Esophagus muscularis mucosa (tissue), 4 donors: ENCODE results near the gene DEPDC1B. TPM values are rescaled to one million over a fixed set of nuclear protein-coding genes. Genes with fewer than 3 reads are reported as not detected.
"Not testable (repeated sequence)": the region's sequence is repeated elsewhere in the genome, so short reads cannot be mapped to it uniquely, and the experiment has no call there.

Source experiments
- DNase-seq: peaks from one replicate; pipeline ENCODE4 v3.0.0-alpha.2; 2017; ENCODE audit errors: extremely low spot score
- H3K27ac ChIP-seq, 4 donors: fragments of 200-600 bp; sonication (generic); replicated peaks in 1 of 4; 1 replicate in 3 of 4; 2 replicates in 1 of 4; pipeline ENCODE4 v1.5.1; 2016 to 2019; ENCODE audit warnings: mild to moderate bottlenecking in 1 of 4
- H3K27me3 ChIP-seq, 4 donors: fragments of 200-600 bp; sonication (generic); one replicate each; pipeline versions ENCODE4 v1.5.1 to v1.6.0; 2016 to 2019
- H3K36me3 ChIP-seq, 4 donors: fragments of 200-600 bp; sonication (generic); one replicate each; pipeline ENCODE4 v1.5.1; 2016 to 2019
- H3K4me1 ChIP-seq, 4 donors: fragments of 200-600 bp; sonication (generic); one replicate each; pipeline ENCODE4 v1.5.1; 2016 to 2019
- H3K4me3 ChIP-seq, 4 donors: fragments of 200-600 bp; sonication (generic); 1 replicate in 2 of 4; 2 replicates in 2 of 4; pipeline ENCODE4 v1.5.1; 2016 to 2019; ENCODE audit warnings: mild to moderate bottlenecking in 4 of 4, moderate library complexity in 1 of 4
- H3K9me3 ChIP-seq, 4 donors: fragments of 200-600 bp; sonication (generic); 1 replicate in 3 of 4; 2 replicates in 1 of 4; pipeline ENCODE4 v1.5.1; 2016 to 2019
- EP300 ChIP-seq: sonication (generic); formaldehyde crosslinking; IDR thresholded peaks from one replicate; pipeline ENCODE4 v1.6.1; 2017; ENCODE audit warnings: antibody characterized with exemption
- POLR2A ChIP-seq: fragments of 450-650 bp; IDR thresholded peaks from one replicate; pipeline ENCODE4 v1.6.1; 2017; ENCODE audit warnings: antibody characterized with exemption, moderate library complexity, mild to moderate bottlenecking, low read depth
- POLR2AphosphoS5 ChIP-seq, 2 donors: sonication (generic); formaldehyde crosslinking; IDR thresholded peaks; one replicate each; pipeline ENCODE4 v1.6.1; 2017; ENCODE audit warnings: antibody characterized with exemption in 2 of 2
- WGBS: methylation state at CpG from one replicate; pipeline ENCODE4 v1.1.5; 2018; 5-methylcytosine and 5-hydroxymethylcytosine counted together
- intact Hi-C: fragments of 100-400 bp; cut with DNase I; formaldehyde crosslinking; loops from one replicate; pipeline ENCODE4 v1.15.1; 2023
- total RNA-seq, 4 donors: library from RNA; depleted of rRNA; stranded (reverse); fragments of >200 nt; gene quantifications; one replicate each; pipeline versions ENCODE4 v1.1.0 to v1.2.1, GENCODE V29; 2016
- TF ChIP-seq, protein P1 (sequence below), 3 experiments: fragments of 200-600 bp in 2 of 3; fragments of 450-650 bp in 1 of 3; sonication (generic) in 2 of 3; IDR thresholded peaks; one replicate each; pipeline ENCODE4 v1.5.1; 2017 to 2019; ENCODE audit warnings: antibody characterized with exemption in 3 of 3, mild to moderate bottlenecking in 2 of 3, moderate library complexity in 1 of 3

DEPDC1B gene
- total RNA-seq, 4 donors from 2014 or later = 0.17 to 0.57 (median 0.42) TPM; not detected in 1

DNA sequence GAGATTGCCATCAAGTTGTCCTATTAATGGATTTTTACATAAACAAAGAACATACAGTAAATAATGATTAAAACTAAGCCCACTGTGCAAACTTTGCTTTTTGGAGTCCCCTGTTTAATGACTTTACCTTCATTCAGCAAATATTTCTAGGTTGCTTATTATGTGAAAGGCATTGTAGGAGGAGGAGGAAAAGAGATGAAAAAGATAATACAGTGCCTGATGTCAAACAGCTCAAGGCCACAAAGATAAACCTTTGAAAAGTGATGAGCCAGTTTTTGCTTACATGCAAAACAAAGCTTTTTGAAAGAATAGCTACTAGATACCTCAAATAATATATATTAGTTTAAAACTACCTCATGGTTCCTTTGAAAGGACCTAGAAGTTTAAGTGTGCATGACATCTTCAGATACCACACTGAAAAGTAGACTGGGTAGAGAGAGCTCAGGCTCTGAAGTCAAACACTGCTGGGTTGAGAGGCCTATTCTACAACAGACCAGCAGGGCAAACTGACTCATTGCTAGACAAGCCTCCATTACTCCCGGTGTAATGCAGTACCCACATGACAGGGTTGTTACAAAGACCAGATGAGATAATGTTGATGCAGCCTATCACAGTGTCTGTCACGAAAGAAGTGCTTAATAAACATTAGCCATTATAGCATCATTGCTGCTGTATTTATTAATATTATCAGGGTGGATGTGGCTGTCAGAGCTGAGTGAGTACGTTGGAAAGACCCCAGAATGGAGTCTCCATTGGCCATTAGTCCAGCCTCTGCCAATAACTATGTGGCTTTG is 11.8 kb downstream of the DEPDC1B start:
- Histone ChIP-seq H3K4me3 (no peak overlapping the region), H3K27ac (no peak overlapping the region), H3K27me3 (no peaks in the 10 kb centered on the region), H3K36me3 (no peaks in the 10 kb centered on the region), H3K9me3 (no peaks in the 10 kb centered on the region), H3K4me1 (no peaks in the 10 kb centered on the region)
- WGBS = 79% methylated on average over 3 of the region's 3 CpGs
- no peak for DNase-seq
- intact Hi-C loops = no loop called here
- no peak for TF ChIP-seq EP300
- no peak for TF ChIP-seq POLR2AphosphoS5 (IDR thresholded peaks at IDR 0.05)
- TF ChIP-seq POLR2A = no peak
- TF ChIP-seq, protein P1, sequence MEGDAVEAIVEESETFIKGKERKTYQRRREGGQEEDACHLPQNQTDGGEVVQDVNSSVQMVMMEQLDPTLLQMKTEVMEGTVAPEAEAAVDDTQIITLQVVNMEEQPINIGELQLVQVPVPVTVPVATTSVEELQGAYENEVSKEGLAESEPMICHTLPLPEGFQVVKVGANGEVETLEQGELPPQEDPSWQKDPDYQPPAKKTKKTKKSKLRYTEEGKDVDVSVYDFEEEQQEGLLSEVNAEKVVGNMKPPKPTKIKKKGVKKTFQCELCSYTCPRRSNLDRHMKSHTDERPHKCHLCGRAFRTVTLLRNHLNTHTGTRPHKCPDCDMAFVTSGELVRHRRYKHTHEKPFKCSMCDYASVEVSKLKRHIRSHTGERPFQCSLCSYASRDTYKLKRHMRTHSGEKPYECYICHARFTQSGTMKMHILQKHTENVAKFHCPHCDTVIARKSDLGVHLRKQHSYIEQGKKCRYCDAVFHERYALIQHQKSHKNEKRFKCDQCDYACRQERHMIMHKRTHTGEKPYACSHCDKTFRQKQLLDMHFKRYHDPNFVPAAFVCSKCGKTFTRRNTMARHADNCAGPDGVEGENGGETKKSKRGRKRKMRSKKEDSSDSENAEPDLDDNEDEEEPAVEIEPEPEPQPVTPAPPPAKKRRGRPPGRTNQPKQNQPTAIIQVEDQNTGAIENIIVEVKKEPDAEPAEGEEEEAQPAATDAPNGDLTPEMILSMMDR (IDR thresholded peaks at IDR 0.05) = no peak

DNA sequence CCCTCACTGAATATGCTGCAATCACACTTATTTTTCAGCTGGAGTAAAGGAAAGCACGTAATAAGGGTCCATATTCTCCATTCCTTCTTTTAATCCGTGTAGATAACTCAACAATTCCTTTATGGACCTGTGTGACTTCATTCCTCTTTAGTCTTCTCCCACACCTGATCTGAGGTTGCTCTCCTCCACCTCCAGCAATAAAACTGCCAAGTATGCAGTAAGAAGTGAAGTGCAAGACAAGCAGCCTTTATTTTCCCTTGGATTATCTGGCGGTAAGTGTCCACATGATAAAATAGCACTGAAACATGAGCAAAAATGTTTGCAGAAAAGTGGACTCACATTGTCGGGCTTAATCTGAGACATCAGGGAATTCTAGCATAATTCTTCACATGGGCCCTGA is 13.8 kb downstream of the DEPDC1B start:
- TF ChIP-seq POLR2A (no peak), EP300 (no peak), POLR2AphosphoS5 (IDR thresholded peaks at IDR 0.05) (no peak)
- TF ChIP-seq, protein P1 (IDR thresholded peaks at IDR 0.05) = no peak
- Histone ChIP-seq H3K4me1 (no peaks in the 10 kb centered on the region), H3K27ac (no peak overlapping the region), H3K9me3 (no peaks in the 10 kb centered on the region), H3K27me3 (no peaks in the 10 kb centered on the region), H3K4me3 (no peak overlapping the region), H3K36me3 (no peaks in the 10 kb centered on the region)
- WGBS = 96% methylated on average over 4 of the region's 4 CpGs
- no peak for DNase-seq
- intact Hi-C loops = no loop called here

DNA sequence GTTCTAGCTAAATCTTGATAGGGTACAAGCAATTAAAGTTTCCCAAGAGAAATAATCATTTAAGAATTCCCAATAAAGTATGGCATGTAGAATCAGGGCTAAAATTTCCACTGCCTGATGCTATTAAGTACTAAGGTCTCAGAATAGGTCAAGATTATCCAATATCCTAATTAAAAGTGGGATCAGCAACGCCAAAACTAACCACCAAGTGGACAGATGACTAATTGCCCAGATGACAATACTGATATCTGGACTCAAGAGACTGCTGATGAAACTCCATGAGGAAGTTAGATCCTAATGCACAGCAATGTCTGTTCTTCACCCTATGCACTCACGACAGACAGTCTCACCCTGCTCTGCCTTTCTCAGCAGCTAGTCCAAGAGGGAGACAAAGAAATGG is 14.3 kb downstream of the DEPDC1B start:
- H3K9me3 ChIP-seq = no peaks in the 10 kb centered on the region
- no peaks in the 10 kb centered on the region for H3K27me3 ChIP-seq
- no peaks in the 10 kb centered on the region for H3K36me3 ChIP-seq
- WGBS = 78% methylated on average over 2 of the region's 2 CpGs
- DNase-seq = no peak
- TF ChIP-seq POLR2A = no peak
- TF ChIP-seq EP300 = no peak
- TF ChIP-seq POLR2AphosphoS5 (IDR thresholded peaks at IDR 0.05) = no peak
- TF ChIP-seq, protein P1 (IDR thresholded peaks at IDR 0.05) = no peak
- intact Hi-C loops = no loop called here
- no peaks in the 10 kb centered on the region for H3K4me1 ChIP-seq
- H3K4me3 ChIP-seq = no peak overlapping the region
- H3K27ac ChIP-seq = no peak overlapping the region

DNA sequence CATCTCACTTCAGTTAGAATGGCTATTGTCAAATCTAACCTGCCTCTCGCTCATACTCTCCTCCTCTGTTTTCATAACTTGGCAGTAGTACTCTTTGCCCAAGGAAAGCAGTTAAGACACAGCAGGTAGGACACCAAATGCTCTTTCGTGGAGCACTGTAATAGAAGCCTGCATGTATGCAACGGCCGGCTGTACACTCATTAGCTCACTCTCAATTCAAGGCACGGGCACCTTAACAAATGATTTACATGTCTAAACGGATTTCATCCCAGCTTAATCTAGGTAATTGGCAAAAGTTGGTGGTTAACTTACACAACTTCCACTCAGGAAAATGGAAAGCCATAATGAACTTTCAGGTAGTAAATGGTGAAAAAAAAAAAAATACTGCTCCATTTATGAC is 14.9 kb downstream of the DEPDC1B start:
- no peaks in the 10 kb centered on the region for H3K27me3 ChIP-seq
- 96% methylated on average over 6 of the region's 6 CpGs for WGBS
- H3K27ac ChIP-seq = no peak overlapping the region
- TF ChIP-seq EP300 = no peak
- no peak for TF ChIP-seq POLR2AphosphoS5 (IDR thresholded peaks at IDR 0.05)
- TF ChIP-seq, protein P1 (IDR thresholded peaks at IDR 0.05) = no peak
- no peak for TF ChIP-seq POLR2A
- no peaks in the 10 kb centered on the region for H3K36me3 ChIP-seq
- no peak for DNase-seq
- intact Hi-C loops = no loop called here
- no peak overlapping the region for H3K4me3 ChIP-seq
- no peaks in the 10 kb centered on the region for H3K9me3 ChIP-seq
- no peaks in the 10 kb centered on the region for H3K4me1 ChIP-seq

DNA sequence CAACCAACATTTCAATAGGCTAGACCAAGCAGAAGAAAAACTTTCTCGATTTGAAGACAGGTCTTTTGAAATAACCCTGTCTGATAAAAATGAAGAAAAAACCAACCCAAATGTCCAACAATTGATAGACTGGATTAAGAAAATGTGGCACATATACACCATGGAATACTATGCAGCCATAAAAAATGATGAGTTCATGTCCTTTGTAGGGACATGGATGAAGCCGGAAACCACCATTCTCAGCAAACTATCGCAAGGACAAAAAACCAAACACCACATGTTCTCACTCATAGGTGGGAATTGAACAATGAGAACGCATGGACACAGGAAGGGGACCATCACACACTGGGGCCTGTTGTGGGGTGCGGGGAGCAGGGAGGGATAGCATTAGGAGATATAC is 18.0 kb downstream of the DEPDC1B start:
- H3K27ac ChIP-seq, H3K4me3 ChIP-seq, H3K9me3 ChIP-seq, intact Hi-C loops, H3K36me3 ChIP-seq, H3K27me3 ChIP-seq, H3K4me1 ChIP-seq, DNase-seq: not testable (repeated sequence)
- WGBS = 96% methylated on average over 5 of the region's 5 CpGs
